GM23338 (cell line): ENCODE measurements around the gene IL16. TPM values are rescaled to one million over a fixed set of nuclear protein-coding genes. Genes with fewer than 3 reads are reported as not detected.

ENCODE experiments used
- ATAC-seq: fragments of 200-7000 bp; cut with Tn5 transposase; 3 replicates; pipeline ENCODE4 v1.9.1; 2020
- DNase-seq: peaks from one replicate; pipeline ENCODE4 v3.0.0-alpha.2; 2015; ENCODE audit warnings: low spot score
- H2AFZ ChIP-seq: fragments of 200-600 bp; sonication (generic); 2 replicates; pipeline ENCODE4 v1.8.0; 2016; ENCODE audit warnings: antibody characterized with exemption, mild to moderate bottlenecking, moderate library complexity
- H3F3A ChIP-seq: fragments of 200-600 bp; sonication (generic); replicated peaks from 2 replicates; pipeline ENCODE4 v1.8.0; 2017; ENCODE audit warnings: antibody characterized with exemption, mixed run types, low read depth
- H3K27ac ChIP-seq: fragments of 200-600 bp; sonication (generic); 2 replicates; pipeline ENCODE4 v1.6.1; 2016; ENCODE audit warnings: low read depth
- H3K27me3 ChIP-seq: fragments of 200-600 bp; sonication (generic); 2 replicates; pipeline ENCODE4 v1.8.0; 2016; ENCODE audit warnings: mild to moderate bottlenecking, mixed run types, moderate library complexity; ENCODE audit not compliant: insufficient read depth
- H3K36me3 ChIP-seq: fragments of 200-600 bp; sonication (generic); 2 replicates; pipeline ENCODE4 v1.8.0; 2016; ENCODE audit warnings: mild to moderate bottlenecking; ENCODE audit not compliant: insufficient read depth
- H3K4me1 ChIP-seq: fragments of 200-600 bp; sonication (generic); 2 replicates; pipeline ENCODE4 v1.8.0; 2016; ENCODE audit warnings: mild to moderate bottlenecking, moderate library complexity; ENCODE audit not compliant: insufficient read depth
- H3K4me2 ChIP-seq: fragments of 200-600 bp; sonication (generic); 2 replicates; pipeline ENCODE4 v1.7.1; 2017; ENCODE audit warnings: mixed run types
- H3K4me3 ChIP-seq: fragments of 200-600 bp; sonication (generic); 2 replicates; pipeline ENCODE4 v1.6.1; 2016; ENCODE audit warnings: mixed run types
- H3K79me2 ChIP-seq: fragments of 200-600 bp; sonication (generic); replicated peaks from 2 replicates; pipeline ENCODE4 v1.8.0; 2017; ENCODE audit warnings: mild to moderate bottlenecking; ENCODE audit not compliant: insufficient read depth
- H3K9me2 ChIP-seq: fragments of 200-600 bp; sonication (generic); 2 replicates; pipeline ENCODE4 v1.8.0; 2017; ENCODE audit not compliant: insufficient read depth
- H4K20me1 ChIP-seq: fragments of 200-600 bp; sonication (generic); replicated peaks from 2 replicates; pipeline ENCODE4 v1.8.0; 2017; ENCODE audit warnings: mild to moderate bottlenecking; ENCODE audit not compliant: insufficient read depth
- H3K27ac Mint-ChIP-seq: 2 replicates; pipeline ENCODE4 v1.8.0; 2020; ENCODE audit warnings: inconsistent platforms, mild to moderate bottlenecking, moderate library complexity, mixed read lengths
- H3K27me3 Mint-ChIP-seq: 3 replicates; pipeline ENCODE4 v1.8.0; 2022; ENCODE audit warnings: low read depth, mild to moderate bottlenecking, moderate library complexity, mixed read lengths, inconsistent platforms; ENCODE audit not compliant: insufficient read depth, poor library complexity
- H3K36me3 Mint-ChIP-seq: 3 replicates; pipeline ENCODE4 v1.8.0; 2021; ENCODE audit warnings: low read depth, mild to moderate bottlenecking, inconsistent platforms, moderate library complexity, mixed read lengths
- H3K4me1 Mint-ChIP-seq: 3 replicates; pipeline ENCODE4 v1.8.0; 2020; ENCODE audit warnings: mild to moderate bottlenecking, inconsistent platforms, mixed read lengths
- H3K4me3 Mint-ChIP-seq: 3 replicates; pipeline ENCODE4 v1.8.0; 2021; ENCODE audit warnings: moderate library complexity, mild to moderate bottlenecking, inconsistent platforms, mixed read lengths
- H3K9me3 Mint-ChIP-seq: 3 replicates; pipeline ENCODE4 v1.8.0; 2020; ENCODE audit warnings: moderate library complexity, mild to moderate bottlenecking, inconsistent platforms, mixed read lengths
- ETS1 ChIP-seq: IDR thresholded peaks from 2 replicates; pipeline ENCODE4 v1.6.1; 2016; ENCODE audit warnings: antibody characterized with exemption
- REST ChIP-seq: IDR thresholded peaks from one replicate; pipeline ENCODE4 v1.6.1; 2018; ENCODE audit warnings: antibody characterized with exemption; ENCODE audit not compliant: unreplicated experiment
- ZNF114 ChIP-seq: fragments of 250-450 bp; sonication (Bioruptor Pico); IDR thresholded peaks from 2 replicates; pipeline ENCODE4 v1.5.0; 2020; ENCODE audit warnings: mild to moderate bottlenecking, moderate library complexity
- ZNF462 ChIP-seq: fragments of 250-450 bp; sonication (Bioruptor Pico); IDR thresholded peaks from 2 replicates; pipeline ENCODE4 v1.5.0; 2020; ENCODE audit warnings: mild to moderate bottlenecking, moderate library complexity
- polyA plus RNA-seq: library from polyadenylated mRNA; unstranded; fragments of >200 nt; fragmentation: Nextera tagmentation; extraction: Ambion mirVana; gene quantifications from 2 replicates; pipeline ENCODE4 v1.2.1, GENCODE V29; 2016
- total RNA-seq: library from RNA; depleted of rRNA; stranded (reverse); fragments of >200 nt; shearing (Covaris generic); gene quantifications from 2 replicates; pipeline ENCODE4 v1.2.3, GENCODE V29; 2014

Gene IL16
- total and polyA plus RNA-seq, 2 experiments from 2014 or later = 0.29 TPM; not detected in 1

- no peaks in the 10 kb centered on the region for H3K9me3 Mint-ChIP-seq
- no peak overlapping the region for H3K27ac Mint-ChIP-seq
- H3K4me1 Mint-ChIP-seq = peaks cover 10% of the 10 kb centered on the region
- Histone ChIP-seq H3K4me3 (no peak overlapping the region), H3K4me2 (no peak overlapping the region), H3K27ac (no peak overlapping the region), H3K27me3 (no peaks in the 10 kb centered on the region), H3F3A (no peaks in the 10 kb centered on the region), H3K9me2 (0 out of 2 replicates have a peak, but pooled peaks cover 2% of the 10 kb centered on the region), H3K4me1 (0 out of 2 replicates have a peak, but pooled peaks cover 6% of the 10 kb centered on the region), H3K79me2 (no peaks in the 10 kb centered on the region), H3K36me3 (no peaks in the 10 kb centered on the region), H2AFZ (no peak overlapping the region), H4K20me1 (no peaks in the 10 kb centered on the region)
- no peak overlapping the region for H3K4me3 Mint-ChIP-seq
- TF ChIP-seq ZNF114 (CRISPR knock-in tag) (no peak), ETS1 (no peak), REST (no peak), ZNF462 (no peak)
- ATAC-seq (no peak), DNase-seq (no peak)
- peaks cover 6% of the 10 kb centered on the region for H3K27me3 Mint-ChIP-seq
- H3K36me3 Mint-ChIP-seq = no peaks in the 10 kb centered on the region
These were observed 32.9 kb downstream of the IL16 start for GRCh38 chr15:81229586-81229985.
